NCI-H510A (cell line): Measurements from ENCODE around the gene VWA8.
"Not testable (repeated sequence)": the region's sequence is repeated elsewhere in the genome, so short reads cannot be mapped to it uniquely, and the experiment has no call there.

Experiments used
- DNase-seq: peaks from one replicate; lab custom pipeline; 2025; lab: John Stamatoyannopoulos, UW

Gene VWA8

DNA sequence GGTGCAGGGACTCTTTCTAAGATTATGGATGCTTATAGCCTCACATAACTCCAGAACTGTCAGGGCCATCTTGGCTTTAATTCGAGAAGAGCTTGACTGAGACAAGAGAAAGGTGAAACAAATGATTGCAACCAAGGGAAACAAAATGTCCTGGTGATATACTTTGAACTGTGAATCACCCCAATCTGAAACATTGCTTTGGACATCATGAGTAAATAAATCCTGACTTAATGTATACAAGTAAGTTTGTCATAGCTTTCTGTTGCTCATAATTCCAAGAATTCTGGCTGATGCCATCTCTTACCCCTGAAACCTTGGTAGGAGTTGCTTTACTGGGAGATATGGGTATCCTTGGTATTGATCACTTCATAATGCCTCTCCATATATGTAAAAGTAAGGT lies 5.8 kb upstream of the VWA8 start:
- no peak for DNase-seq

DNA sequence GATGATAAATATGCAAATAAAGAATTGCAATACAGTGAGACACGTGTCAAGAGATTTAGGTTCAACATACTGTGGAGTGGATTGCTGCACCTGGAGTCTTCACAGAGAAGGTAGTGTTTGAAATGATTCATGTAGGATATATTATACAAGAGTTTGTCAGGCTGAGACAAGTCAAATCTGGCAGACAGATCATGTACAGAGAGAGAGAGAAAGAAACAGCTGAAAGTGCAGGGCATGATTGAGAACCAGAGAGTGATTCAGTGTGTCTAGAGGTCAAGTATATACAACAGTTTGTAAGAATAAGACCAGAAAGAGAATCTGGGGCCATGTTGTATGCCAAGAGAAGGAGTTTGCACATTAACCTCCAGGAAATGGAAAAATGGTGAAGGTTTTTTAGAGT lies 2.1 kb upstream of the VWA8 start:
- no peak for DNase-seq

DNA sequence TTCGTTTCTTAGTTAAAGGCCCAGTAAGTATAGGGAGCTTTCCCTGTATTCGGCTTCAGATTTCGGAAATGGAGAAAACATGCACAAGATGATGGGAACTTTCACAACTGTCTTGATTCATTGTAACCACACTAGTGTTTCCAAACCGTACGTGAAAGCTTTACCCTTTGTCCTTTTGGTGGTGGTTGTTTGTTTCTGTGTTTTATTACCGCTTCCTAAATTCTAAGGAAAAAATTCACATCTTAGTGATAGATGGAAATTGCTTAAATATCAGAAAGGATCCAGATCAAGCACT lies 504 bp upstream of the VWA8 start:
- no peak for DNase-seq

DNA sequence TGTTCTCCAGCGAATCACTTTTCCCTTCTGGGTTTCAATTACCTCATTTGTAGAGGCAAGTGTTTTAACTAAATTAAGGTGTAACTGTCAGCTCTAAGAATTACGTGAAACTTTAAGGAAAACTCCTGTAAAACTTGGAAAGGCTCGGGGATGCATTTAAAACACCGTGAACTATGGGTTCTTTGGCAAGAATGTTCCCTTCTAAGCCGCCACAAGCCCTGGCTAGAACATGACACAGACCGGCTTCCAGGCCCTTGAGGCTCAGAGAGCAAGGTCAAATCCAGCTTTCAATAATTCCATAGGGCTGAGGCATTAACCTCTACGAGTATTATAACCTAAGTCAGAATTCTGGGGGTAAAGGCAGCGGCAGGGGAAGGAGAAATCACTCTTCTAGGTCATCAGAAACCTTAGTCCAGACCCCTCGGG lies 685 bp downstream of the VWA8 start:
- no peak for DNase-seq

DNA sequence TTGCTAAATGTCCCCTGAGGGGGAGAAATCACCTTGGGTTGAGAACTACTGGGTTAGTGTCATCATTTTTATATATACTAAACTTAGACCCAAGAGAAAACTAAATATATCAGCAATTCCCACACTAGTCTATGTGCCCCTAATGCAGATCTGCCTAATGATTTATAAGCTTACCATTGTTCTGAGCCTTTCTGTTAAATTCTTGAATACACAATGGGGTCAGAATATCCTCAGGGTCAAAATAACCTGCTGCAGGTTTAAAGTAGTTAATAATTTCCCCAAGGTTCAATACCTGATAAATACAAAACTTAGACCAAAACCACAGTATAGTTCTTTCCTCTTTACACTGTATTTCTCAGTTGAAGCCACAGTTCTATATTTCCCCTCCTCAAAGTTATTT lies 4.6 kb downstream of the VWA8 start:
- no peak for DNase-seq

DNA sequence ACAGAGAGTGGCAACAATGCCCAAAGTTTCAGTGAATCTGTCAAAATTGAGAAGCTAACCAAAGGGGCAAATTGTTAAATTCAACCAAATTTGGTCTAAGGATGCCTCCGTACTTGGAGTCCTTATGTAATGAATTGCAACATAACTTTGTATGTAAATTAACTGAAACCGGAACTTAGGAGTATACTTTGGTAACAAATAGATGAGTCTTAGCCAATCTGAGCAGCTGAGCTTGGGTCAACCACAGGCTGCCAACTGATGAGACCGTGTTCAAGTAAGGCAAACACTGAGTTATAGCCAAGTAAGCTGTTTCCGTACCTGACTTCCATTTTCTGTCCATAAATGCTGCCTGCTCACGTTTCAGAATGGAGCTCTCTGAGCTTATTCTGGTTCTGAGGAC lies 5.3 kb downstream of the VWA8 start:
- no peak for DNase-seq

DNA sequence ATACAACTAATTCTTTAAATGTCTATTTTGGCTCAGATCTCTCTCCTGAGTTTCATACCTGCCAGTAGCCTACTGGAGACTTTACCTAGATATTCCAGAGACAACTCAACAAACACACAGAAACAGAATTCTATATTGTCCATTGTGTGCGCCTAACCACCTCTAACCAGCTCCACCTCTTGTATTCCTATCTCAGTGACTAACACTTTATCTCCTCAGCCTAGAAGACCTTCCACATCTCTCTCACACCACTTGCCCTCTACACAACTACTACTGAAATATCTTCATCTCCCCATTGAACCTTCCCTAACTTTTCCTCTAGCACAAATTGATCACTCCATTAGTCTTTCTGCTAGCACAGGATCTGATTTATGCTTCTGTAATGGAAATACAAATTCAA lies 6.7 kb downstream of the VWA8 start:
- DNase-seq = no peak

DNA sequence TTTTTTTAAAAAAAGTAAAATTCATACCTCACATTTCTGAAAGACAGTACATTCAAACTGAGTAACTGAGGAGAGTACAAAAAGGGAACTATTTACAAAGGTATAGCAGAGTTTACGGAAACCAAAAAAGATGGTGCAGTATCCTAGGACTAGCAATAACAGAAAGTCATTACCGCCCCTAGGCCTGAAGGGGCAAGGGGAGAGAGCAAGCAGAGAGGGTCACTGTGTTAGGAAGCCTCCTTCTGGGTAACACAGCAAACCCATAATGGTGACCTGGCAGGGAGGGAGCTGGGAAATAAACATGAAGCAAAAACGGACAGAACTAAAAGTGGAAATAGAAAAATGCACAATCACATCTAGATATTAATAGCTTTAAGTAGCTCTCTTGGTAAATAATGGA lies 8.2 kb downstream of the VWA8 start:
- no peak for DNase-seq

DNA sequence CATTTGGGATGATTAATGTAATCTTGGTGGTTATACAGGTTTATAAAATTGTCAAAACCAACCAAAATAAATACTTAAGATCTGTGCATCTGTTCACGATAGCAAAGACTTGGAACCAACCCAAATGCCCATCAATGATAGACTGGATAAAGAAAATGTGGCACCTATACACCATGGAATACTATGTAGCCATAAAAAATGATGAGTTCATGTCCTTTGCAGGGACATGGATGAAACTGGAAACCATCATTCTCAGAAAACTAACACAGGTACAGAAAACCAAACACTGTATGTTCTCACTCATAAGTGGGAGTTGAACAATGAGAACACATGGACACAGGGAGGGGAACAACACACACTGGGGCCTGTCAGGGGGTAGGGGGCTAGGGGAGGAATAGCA lies 11.8 kb downstream of the VWA8 start:
- DNase-seq = not testable (repeated sequence)

DNA sequence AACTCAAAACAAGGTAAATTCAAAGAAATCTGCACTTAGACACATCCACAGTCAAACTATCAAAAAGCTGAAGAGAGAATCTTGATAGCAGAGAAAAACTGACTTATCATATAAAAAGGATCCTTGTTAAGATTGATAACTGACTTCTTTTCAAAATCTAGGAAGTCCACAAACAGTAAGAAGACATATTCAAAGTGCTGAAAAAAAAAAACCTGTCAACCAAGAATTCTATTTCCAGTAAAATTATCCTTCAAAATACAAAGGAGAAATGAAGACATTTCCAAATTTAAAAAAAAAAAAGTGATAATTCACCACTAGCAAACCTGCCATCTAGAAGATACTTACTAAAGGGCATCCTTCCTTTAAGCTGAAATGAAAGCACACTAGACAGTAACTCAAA lies 15.0 kb downstream of the VWA8 start:
- no peak for DNase-seq

DNA sequence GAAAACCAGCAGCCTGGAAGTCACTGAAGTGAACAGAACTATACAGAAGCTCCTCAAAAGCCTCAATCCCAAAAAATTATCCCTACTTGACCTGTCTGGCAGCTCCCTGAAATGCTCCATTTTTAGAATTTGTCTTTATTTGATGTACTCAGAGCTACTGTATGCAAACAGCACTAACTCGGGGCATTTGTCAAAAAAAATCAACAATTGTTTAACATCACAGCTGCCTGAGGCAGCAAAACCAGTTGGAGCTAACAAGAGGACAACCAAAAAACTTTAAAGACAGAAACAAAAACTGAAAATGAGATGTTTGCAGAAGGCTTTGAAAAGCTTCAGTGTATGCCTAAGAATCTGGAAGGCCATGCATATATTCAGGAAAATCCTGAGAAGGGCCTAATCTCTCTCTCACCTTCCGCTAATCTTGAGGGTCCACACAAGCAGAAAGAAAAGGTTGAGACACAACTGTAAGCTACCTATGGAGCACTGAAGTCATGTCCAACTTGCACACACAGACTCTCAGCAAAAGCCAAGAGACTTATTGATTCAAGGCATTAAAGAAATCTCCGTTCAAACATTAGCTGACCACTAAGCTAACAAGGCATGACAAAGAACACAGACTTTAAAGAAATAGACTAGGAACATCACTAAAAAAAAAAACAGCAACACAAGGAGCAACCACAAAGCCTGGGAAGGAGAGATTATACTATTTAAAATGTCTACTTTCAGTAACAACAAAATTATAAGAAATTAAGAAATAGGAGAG lies 16.1 kb downstream of the VWA8 start:
- no peak for DNase-seq

DNA sequence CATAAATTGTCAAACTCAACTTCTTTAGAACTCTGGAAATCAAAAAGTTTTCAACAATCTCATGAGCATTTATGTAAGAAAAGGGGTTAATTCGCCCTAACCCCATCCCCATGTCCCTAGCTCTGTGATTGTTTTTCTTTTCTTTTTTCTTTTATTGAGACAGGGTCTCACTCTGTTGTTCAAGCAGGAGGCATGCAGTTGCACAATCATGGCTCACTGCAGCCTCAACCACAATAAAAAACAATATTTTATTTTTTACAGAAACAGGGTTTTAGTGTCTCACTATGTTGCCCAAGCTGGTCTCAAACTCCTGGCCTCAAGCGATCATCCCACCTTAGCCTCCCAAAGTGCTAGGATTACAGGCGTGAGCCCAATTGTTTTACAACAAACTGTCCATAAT lies 16.7 kb downstream of the VWA8 start:
- DNase-seq = no peak

DNA sequence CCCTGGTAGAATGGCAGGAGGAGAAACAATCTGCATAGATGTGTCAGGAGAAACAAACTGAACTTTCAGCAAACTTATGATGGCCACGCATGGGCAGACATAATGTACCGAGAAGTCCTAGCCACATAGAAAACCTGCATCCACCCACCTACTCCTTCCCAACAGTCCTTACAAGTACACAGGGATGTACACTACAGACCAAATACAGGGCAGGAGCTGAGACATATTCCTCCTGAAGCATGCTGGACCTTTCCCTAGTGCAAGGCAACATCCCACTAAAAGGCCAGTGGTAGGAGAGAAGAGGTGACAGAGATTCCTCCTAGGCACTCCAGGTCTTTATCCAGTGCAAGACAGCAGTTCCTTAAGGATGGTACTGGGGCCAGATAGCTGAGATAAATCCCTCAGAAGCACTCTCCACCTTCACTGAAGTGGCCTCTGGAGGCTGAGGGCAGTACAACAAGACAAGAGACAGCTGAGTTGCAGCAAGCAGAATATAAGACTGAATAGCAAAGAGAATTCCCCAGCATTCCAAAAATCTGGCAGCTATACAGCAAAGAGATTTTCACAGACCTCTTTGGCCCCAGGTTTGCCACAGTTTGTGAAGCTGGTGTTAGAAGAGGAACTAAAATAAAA lies 18.3 kb downstream of the VWA8 start:
- DNase-seq = no peak

DNA sequence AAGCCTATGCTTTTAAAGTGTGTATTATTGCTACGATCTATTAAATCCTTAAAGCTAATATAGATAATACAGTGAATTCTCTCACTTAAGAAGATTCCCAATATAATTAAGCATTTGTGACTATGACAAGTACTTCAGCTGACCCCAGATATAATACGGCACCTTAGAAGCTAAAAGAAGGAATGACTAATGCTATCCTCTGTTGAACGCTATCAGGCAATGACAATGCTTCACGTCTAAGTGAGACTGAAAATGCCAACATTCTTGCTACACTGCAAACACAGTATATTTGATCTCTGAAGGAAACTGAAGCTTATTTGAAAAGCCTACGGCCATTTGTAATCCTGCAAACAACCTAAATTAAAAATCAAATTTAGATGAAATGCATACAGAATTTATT lies 19.7 kb downstream of the VWA8 start:
- no peak for DNase-seq

DNA sequence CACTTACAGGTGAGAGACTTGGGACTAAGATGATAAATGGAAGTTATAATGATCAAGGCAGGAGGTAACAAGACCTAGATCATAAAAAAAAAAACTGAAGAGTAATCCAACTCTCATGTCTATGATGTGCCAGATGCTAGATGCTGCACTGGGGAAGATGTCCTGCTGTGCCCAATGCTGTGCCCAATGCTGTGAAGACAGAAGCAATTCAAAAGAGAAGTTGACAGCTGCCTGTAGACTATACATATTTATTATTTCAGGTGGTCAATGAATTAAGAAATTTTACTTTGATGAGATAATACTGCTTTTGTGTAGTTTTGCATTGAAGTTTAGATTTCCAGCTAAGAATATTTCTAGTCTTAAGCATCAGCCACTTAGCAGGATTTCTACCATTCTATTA lies 21.5 kb downstream of the VWA8 start:
- DNase-seq = no peak

DNA sequence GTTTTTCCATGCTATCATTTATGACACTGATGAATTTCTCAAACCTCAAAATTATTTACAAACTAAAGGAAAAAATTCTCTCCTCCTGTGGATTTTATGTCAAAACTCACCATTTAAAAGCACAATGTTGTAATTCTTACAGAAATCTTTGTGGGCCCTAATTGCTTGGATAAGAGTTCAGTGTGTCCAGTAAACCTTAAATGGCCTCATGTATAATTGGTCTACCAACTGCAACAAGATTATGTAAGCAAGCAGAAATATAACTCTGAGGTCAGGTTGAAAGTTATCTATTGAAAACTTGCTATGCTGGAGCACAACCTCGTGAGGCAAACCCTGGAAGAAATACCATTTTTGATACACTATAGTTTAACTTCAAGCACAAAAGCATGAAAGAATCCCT lies 22.0 kb downstream of the VWA8 start:
- no peak for DNase-seq

DNA sequence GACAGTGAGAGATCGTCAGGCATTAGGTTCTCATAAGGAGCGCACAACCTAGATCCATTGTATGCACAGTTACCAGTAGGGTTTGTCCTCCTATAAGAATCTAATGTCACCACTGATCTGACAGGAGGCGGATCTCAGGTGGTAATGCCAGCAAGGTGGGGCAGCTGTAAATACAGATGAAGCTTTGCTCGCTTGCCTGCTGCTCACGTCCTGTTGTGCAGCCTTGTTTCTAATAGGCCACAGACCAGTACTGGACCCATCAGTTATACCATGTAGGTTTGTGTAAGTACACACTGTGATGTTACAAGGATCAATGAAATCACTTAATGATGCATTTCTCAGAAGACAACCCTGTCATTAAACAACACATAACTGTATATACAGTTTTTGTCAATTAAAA lies 23.5 kb downstream of the VWA8 start:
- DNase-seq = no peak

DNA sequence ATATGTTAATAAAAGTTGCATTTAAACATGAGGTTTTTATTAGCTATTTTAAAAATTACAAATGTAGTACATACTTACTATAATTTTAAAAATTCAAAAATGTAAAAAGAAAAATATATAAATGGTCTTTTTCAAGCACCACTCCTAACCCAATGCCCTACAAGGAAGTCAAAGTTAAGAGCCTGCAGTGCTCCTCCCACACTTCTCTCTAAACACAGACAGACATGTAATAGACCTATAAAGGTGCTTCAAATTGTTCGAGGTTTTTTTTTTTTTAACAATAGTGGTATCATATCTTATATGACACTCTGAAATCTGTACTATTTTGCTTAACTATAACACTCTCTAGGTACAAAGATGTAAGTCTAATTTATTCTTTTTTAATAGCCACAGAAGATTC lies 25.4 kb downstream of the VWA8 start:
- DNase-seq = no peak

DNA sequence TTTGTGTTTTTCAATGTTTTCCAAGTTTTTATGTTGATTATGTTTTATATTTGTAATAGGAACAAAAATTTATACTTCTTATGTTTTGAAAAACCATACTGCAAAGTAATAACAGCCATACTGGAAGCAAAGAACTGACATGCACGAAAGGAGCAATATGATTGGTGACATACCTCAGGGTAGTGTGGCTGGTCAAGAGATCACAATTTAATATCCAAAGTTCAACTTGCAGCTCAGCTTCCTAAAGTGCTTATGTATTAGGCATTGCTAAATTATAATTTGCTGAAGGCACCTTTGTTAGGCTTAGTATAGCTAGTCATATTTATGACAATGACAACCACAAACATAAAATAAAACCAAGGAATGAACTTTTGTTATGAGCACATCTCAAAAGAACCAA lies 25.9 kb downstream of the VWA8 start:
- no peak for DNase-seq

DNA sequence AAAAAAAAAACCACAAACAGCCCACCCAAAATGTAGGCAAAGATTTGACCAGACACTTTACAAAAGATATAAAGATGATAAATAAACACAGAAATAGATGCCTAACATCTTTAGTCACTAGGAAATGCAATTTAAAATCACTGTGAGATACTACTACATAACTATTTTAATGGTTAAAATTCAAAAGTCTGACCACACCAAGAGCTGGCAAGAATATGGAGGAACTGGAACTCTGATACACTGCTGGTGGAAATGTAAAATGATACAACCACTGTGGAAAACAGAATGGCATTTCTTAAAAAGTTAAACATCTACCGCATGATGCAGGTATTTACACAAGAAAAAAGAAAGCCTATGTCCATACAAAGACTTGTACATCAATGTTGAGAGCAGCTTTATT lies 26.8 kb downstream of the VWA8 start:
- DNase-seq = no peak

DNA sequence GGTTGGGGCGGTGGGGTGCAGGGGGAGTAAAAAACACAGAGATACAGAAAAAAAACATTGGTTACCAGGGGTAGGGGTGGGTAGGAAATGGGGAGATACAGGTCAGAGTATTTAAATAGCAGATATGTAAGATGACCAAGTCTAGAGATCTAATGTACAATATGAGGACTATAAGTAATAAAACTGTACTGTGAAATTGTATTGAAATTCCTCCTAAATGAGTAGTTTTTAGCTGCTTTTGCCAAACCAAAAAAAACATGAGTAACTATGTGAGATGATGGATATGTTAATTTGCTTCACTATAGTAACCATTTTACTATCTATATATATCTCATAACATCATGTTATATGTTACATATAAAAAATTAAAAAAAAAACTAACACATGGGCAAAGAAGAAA lies 29.6 kb downstream of the VWA8 start:
- no peak for DNase-seq

DNA sequence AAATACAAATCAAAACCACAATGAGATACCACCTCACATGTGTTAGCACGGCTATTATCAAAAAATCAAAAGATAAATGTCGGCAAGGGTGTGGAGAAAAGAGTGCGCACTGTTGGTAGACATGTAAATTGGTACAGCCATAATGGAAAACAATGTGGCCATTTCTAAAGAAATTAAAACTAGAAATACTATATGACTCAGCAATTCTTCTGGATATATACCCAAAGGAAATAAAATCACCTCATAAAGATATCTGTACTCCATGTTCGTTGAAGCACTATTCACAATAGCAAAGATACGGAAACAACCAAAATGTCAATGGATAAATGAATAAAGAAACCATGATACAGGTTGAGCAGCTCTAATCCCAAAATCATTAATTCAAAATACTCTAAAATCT lies 30.8 kb downstream of the VWA8 start:
- DNase-seq = no peak

DNA sequence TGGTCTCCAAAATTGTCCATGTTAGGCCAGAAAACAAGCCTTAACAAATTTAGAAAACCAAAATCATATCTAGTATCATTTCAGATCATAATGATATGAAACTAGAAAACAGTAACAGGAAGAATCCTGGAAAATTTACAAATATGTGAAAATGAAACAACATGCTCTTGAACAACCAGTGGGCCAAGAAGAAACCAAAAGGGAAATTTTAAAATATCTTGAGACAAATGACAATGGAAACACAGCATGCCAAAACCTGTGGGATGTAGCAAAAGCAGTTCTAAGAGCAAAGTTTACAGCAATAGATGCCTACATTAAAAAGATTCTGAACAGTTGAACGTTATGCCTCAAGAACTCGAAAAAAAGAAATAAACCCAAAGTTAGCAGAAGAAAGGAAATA lies 32.6 kb downstream of the VWA8 start:
- DNase-seq = no peak

DNA sequence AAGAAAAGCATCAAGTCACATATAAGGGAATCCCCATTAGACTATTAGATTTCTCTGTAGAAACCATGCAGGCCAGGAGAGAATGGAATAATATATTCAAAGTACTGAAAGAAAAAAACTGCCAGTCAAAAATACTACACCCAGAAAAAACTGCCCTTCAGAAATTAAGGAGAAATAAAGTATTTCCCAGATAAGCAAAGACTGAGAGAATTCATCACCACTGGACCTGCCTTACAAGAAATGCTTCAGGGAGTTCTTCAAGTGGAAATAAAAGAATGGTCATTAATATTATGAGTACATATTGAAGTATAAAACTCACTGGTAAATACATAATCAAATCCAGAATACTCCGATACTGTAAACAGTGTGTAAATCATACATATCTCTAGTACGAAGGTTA lies 35.9 kb downstream of the VWA8 start:
- no peak for DNase-seq
